B cell (primary cell): Measurements from ENCODE around the gene DNAJC15. TPM values are rescaled to one million over a fixed set of nuclear protein-coding genes. Genes with fewer than 3 reads are reported as not detected.

Experiments used
- ATAC-seq: fragments of 200-7000 bp; cut with Tn5 transposase; one replicate; pipeline ENCODE4 v1.10.0; 2021; ENCODE audit warnings: low read depth, mild to moderate bottlenecking, moderate number of reproducible peaks, moderate library complexity
- CTCF ChIA-PET: fragments of 350-600 bp; sonication (Branson Sonifier 250); formaldehyde crosslinking; loops from one replicate; lab custom pipeline; 2021; ENCODE audit warnings: antibody characterized with exemption, inconsistent platforms; lab: Charles Lee
- POLR2A ChIA-PET: fragments of 350-600 bp; sonication (Branson Sonifier 250); formaldehyde crosslinking; loops from one replicate; lab custom pipeline; 2021; ENCODE audit warnings: antibody characterized with exemption; lab: Charles Lee
- DNase-seq: peaks from one replicate; pipeline ENCODE4 v3.0.0; 2013
- H2AFZ ChIP-seq: 2 replicates; pipeline ENCODE4 v1.6.1; 2012; ENCODE audit warnings: mild to moderate bottlenecking, low read depth, low read length; ENCODE audit not compliant: insufficient read depth, poor library complexity, severe bottlenecking
- H3K27ac ChIP-seq, 2 donors: 1 replicate in 1 of 2; 2 replicates in 1 of 2; pipeline ENCODE4 v1.5.1; 2012 to 2013; ENCODE audit warnings: low read length in 2 of 2, mild to moderate bottlenecking in 2 of 2, moderate library complexity in 1 of 2
- H3K27me3 ChIP-seq, 4 experiments: fragments of 200-600 bp in 1 of 4; sonication (generic) in 1 of 4; replicated peaks in 1 of 4; 1 replicate in 2 of 4; 2 replicates in 2 of 4; pipeline versions ENCODE4 v1.6.1 to v1.7.0; 2013 to 2016; ENCODE audit warnings: low read length in 3 of 4, mild to moderate bottlenecking in 2 of 4, mixed read lengths in 1 of 4, moderate library complexity in 1 of 4; ENCODE audit not compliant: insufficient read depth in 4 of 4, control insufficient read depth in 3 of 4; ENCODE audit errors: control extremely low read depth in 1 of 4
- H3K36me3 ChIP-seq, 2 experiments: replicated peaks in 1 of 2; 1 replicate in 1 of 2; 2 replicates in 1 of 2; pipeline versions ENCODE4 v1.6.1 to v1.7.1; 2013; ENCODE audit warnings: low read length in 1 of 2; ENCODE audit not compliant: insufficient read depth in 2 of 2, control insufficient read depth in 1 of 2; ENCODE audit errors: control extremely low read depth in 1 of 2, extremely low read depth in 1 of 2
- H3K4me1 ChIP-seq, 2 donors: fragments of 200-600 bp in 1 of 2; sonication (generic) in 1 of 2; 1 replicate in 1 of 2; 2 replicates in 1 of 2; pipeline versions ENCODE4 v1.5.1 to v1.6.1; 2013 to 2017; ENCODE audit warnings: low read length in 2 of 2; ENCODE audit not compliant: control insufficient read depth in 2 of 2, insufficient read depth in 2 of 2
- H3K4me2 ChIP-seq: replicated peaks from 2 replicates; pipeline ENCODE3; 2012; ENCODE audit warnings: mild to moderate bottlenecking, low read depth, low read length; ENCODE audit not compliant: poor library complexity, severe bottlenecking
- H3K4me3 ChIP-seq, 5 experiments: fragments of 200-600 bp in 1 of 5; sonication (generic) in 1 of 5; 1 replicate in 3 of 5; 2 replicates in 2 of 5; pipeline versions ENCODE4 v1.5.1 to v1.7.0; 2011 to 2016; ENCODE audit warnings: low read length in 4 of 5, mild to moderate bottlenecking in 4 of 5, low read depth in 2 of 5, control low read depth in 1 of 5, moderate library complexity in 1 of 5; ENCODE audit not compliant: insufficient read depth in 1 of 5; ENCODE audit errors: control extremely low read depth in 1 of 5, extremely low read depth in 1 of 5
- H3K79me2 ChIP-seq: fragments of 200-600 bp; sonication (generic); one replicate; pipeline ENCODE4 v1.6.0; 2016; ENCODE audit warnings: low read length; ENCODE audit not compliant: control insufficient read depth, insufficient read depth
- H3K9ac ChIP-seq: fragments of 200-600 bp; sonication (generic); 2 replicates; pipeline ENCODE4 v1.6.1; 2017; ENCODE audit warnings: mild to moderate bottlenecking, low read length, moderate library complexity
- H3K9me3 ChIP-seq, 3 donors: one replicate each; pipeline versions ENCODE4 v1.6.1 to v1.7.1; 2013; ENCODE audit warnings: low read length in 2 of 3; ENCODE audit not compliant: control insufficient read depth in 2 of 3, insufficient read depth in 1 of 3; ENCODE audit errors: control extremely low read depth in 1 of 3
- H4K20me1 ChIP-seq: 2 replicates; pipeline ENCODE4 v1.6.0; 2012; ENCODE audit warnings: mild to moderate bottlenecking, low read length; ENCODE audit not compliant: insufficient read depth, control insufficient read depth, poor library complexity, severe bottlenecking
- H3K27ac Mint-ChIP-seq: one replicate; pipeline ENCODE4 v1.8.0; 2021; ENCODE audit warnings: mixed read lengths
- H3K27me3 Mint-ChIP-seq: one replicate; pipeline ENCODE4 v1.8.0; 2021; ENCODE audit warnings: mixed read lengths
- H3K4me1 Mint-ChIP-seq: one replicate; pipeline ENCODE4 v1.8.0; 2021; ENCODE audit warnings: mixed read lengths
- H3K4me3 Mint-ChIP-seq: one replicate; pipeline ENCODE4 v1.8.0; 2021; ENCODE audit warnings: mixed read lengths
- H3K9me3 Mint-ChIP-seq: one replicate; pipeline ENCODE4 v1.8.0; 2022; ENCODE audit warnings: mixed read lengths; ENCODE audit not compliant: insufficient read depth
- CTCF ChIP-seq: fragments of 200-600 bp; IDR thresholded peaks from one replicate; pipeline ENCODE4 v1.8.0; 2022; ENCODE audit warnings: antibody characterized with exemption, mild to moderate bottlenecking
- EZH2 ChIP-seq: IDR thresholded peaks from 2 replicates; pipeline ENCODE4 v1.6.1; 2012; ENCODE audit warnings: borderline replicate concordance, low read depth, mild to moderate bottlenecking, moderate library complexity, low read length; ENCODE audit not compliant: insufficient read depth, poor library complexity, severe bottlenecking
- WGBS: methylation state at CpG from one replicate; pipeline ENCODE4 v1.1.5; 2013; ENCODE audit warnings: missing lambda C conversion rate; ENCODE audit not compliant: insufficient coverage; 5-methylcytosine and 5-hydroxymethylcytosine counted together
- intact Hi-C: fragments of 100-400 bp; cut with micrococcal nuclease; formaldehyde crosslinking; loops from one replicate; pipeline ENCODE4 v1.10.0; 2022
- polyA plus RNA-seq: library from polyadenylated mRNA; depleted of rRNA; stranded (reverse); fragments of >200 nt; gene quantifications from 2 replicates; pipeline ENCODE4 v1.2.3, GENCODE V29; 2012
- total RNA-seq, 2 donors: library from RNA; stranded (reverse); fragments of 120-200 nt in 1 of 2; gene quantifications; 1 replicate in 1 of 2; 2 replicates in 1 of 2; pipeline versions ENCODE4 v1.2.3 to v1.2.4, GENCODE V29; 2013 to 2022

The DNAJC15 gene
- total and polyA plus RNA-seq, 2 donors (not counting 1 experiment from before 2014, with no cell fraction given): 11.5 to 15.2 TPM

DNA sequence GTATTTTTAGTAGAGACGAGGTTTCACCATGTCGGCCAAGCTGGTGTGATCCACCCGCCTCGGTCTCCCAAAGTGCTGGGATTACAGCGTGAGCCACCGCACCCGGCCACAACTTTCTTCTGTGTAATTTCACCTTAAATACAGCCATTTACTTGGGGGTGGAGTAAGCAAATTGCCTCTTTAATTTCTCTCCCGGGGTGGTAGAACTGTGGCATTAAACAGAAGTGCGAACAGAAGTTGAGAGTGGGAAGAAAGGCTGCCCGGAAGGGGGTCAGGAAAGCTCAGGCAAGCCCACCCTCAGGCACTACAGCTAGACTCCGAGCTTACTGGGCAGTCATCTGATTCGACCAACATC is 475 bp upstream of the DNAJC15 start:
- H3K4me3 Mint-ChIP-seq: peak overlapping the region; percentile 96
- no peak for TF ChIP-seq EZH2
- TF ChIP-seq CTCF: no peak
- H3K27ac ChIP-seq: peak overlapping the region; percentile 81 to 87
- no peaks in the 10 kb centered on the region for H3K9me3 Mint-ChIP-seq
- H4K20me1 ChIP-seq: no peaks in the 10 kb centered on the region
- intact Hi-C loops: loop anchor here (1.0 to 10.0 kb wide), 5 partner anchors 22 to 62 kb away; partner anchors contain the start of gene EPSTI1
- peak overlapping the region; percentile 87 for H3K4me2 ChIP-seq
- peak overlapping the region; percentile 97 for H3K27ac Mint-ChIP-seq
- no peaks in the 10 kb centered on the region for H3K9me3 ChIP-seq
- ChIA-PET CTCF (interaction anchor here (0.7 to 3.8 kb wide), 15 partner anchors 9 to 778 kb away, joined by 3 to 24 read pairs (median 5); partner anchors contain the start of gene EPSTI1), POLR2A (interaction anchor here (0.7 to 2.7 kb wide), 4 partner anchors 31 to 63 kb away, joined by 3 to 19 read pairs (median 4); partner anchors contain the start of gene EPSTI1)
- peaks cover 36% of the 10 kb centered on the region for H3K4me1 Mint-ChIP-seq
- peaks cover 25 to 26% of the 10 kb centered on the region in 2 donors for H3K4me1 ChIP-seq
- peak overlapping the region; percentile 89 for H3K9ac ChIP-seq
- DNase-seq: no peak
- no peaks in the 10 kb centered on the region for H3K27me3 ChIP-seq
- peak overlapping the region; percentile 67 to 89 (median 70) for H3K4me3 ChIP-seq
- peak overlapping the region; percentile 92 for H2AFZ ChIP-seq
- peaks cover 49% of the 10 kb centered on the region for H3K79me2 ChIP-seq
- no peaks in the 10 kb centered on the region for H3K27me3 Mint-ChIP-seq
- peaks cover 1 to 2% of the 10 kb centered on the region in 2 experiments for H3K36me3 ChIP-seq
- 60% methylated on average over 5 of the region's 12 CpGs for WGBS
- ATAC-seq: no peak

DNA sequence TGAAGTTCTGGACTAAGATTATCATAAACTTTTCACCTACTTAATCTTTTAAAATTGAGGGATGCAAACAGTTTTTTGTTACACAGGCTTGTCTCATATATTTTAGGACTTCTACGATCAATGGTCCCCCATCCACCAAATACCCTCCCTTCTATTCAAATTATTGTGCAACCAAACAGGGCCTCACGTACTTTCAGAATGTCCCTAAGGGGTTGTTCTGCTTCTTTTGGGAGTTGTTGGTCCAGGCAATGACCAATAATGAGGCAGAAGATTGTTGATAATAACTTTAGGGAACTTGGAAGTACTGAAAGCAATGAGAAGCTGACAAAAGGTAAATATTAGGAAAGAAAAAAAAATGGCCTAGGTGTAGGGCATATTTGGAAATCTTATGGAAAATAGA is 2.9 kb downstream of the DNAJC15 start:
- TF ChIP-seq EZH2 (no peak), CTCF (no peak)
- DNase-seq (no peak), ATAC-seq (no peak)
- H3K79me2 ChIP-seq: peaks cover 82% of the 10 kb centered on the region
- H3K9ac ChIP-seq: no peak overlapping the region
- peaks cover 25 to 32% of the 10 kb centered on the region in 2 donors for H3K4me1 ChIP-seq
- H3K4me2 ChIP-seq: peak overlapping the region; percentile 29
- no CpG with 5 or more reads among the region's 2 CpGs for whole genome bisulfite sequencing
- POLR2A ChIA-PET: no interaction called here
- peaks cover 6 to 8% of the 10 kb centered on the region in 2 experiments for H3K36me3 ChIP-seq
- Mint-ChIP-seq H3K27ac (no peak overlapping the region), H3K4me3 (peak overlapping the region; percentile 12), H3K27me3 (no peaks in the 10 kb centered on the region), H3K9me3 (no peaks in the 10 kb centered on the region), H3K4me1 (peaks cover 62% of the 10 kb centered on the region)
- H3K27me3 ChIP-seq: no peaks in the 10 kb centered on the region
- H3K4me3 ChIP-seq: no peak overlapping the region
- no peaks in the 10 kb centered on the region for H3K9me3 ChIP-seq
- H2AFZ ChIP-seq: no peak overlapping the region
- H3K27ac ChIP-seq: no peak overlapping the region
- H4K20me1 ChIP-seq: no peaks in the 10 kb centered on the region
- CTCF ChIA-PET: interaction anchor here (0.7 to 2.3 kb wide), 7 partner anchors 12 to 62 kb away, joined by 3 to 7 read pairs (median 4); partner anchors contain the start of gene EPSTI1
- intact Hi-C loops: loop anchor here (10.0 kb wide), 1 partner anchor 59 kb away; no protein-coding TSS in a partner anchor
